Upper lobe of right lung (tissue), 1 donor: ENCODE results near the gene TAMALIN. TPM values are rescaled to one million over a fixed set of nuclear protein-coding genes. Genes with fewer than 3 reads are reported as not detected.

Experiments
- ATAC-seq: fragments of 200-7000 bp; cut with Tn5 transposase; one replicate; pipeline ENCODE4 v1.9.1; 2020; ENCODE audit warnings: mild to moderate bottlenecking, moderate library complexity
- DNase-seq: peaks from one replicate; pipeline ENCODE4 v3.0.0-alpha.2; 2020
- H3K27ac ChIP-seq: fragments of 200-600 bp; one replicate; pipeline ENCODE4 v1.8.0; 2022
- H3K27me3 ChIP-seq: fragments of 200-600 bp; one replicate; pipeline ENCODE4 v1.8.0; 2022; ENCODE audit warnings: mild to moderate bottlenecking
- H3K36me3 ChIP-seq: fragments of 200-600 bp; one replicate; pipeline ENCODE4 v1.8.0; 2022
- H3K4me1 ChIP-seq: fragments of 200-600 bp; one replicate; pipeline ENCODE4 v1.8.0; 2022
- H3K4me3 ChIP-seq: fragments of 200-600 bp; one replicate; pipeline ENCODE4 v1.8.0; 2022; ENCODE audit warnings: mild to moderate bottlenecking
- H3K9me3 ChIP-seq: fragments of 200-600 bp; one replicate; pipeline ENCODE4 v1.8.0; 2022
- CTCF ChIP-seq: fragments of 200-600 bp; IDR thresholded peaks from one replicate; pipeline ENCODE4 v1.8.0; 2022; ENCODE audit warnings: antibody characterized with exemption
- intact Hi-C: fragments of 100-400 bp; cut with DNase I; formaldehyde crosslinking; loops from one replicate; pipeline ENCODE4 v1.11.0; 2022
- total RNA-seq: library from RNA; stranded (reverse); fragmentation: NEBNext Ultra II Directional; extraction: Animal tissue kit (Norgen Biotek cat#: 25700); gene quantifications from one replicate; pipeline ENCODE4 v1.2.1, GENCODE V29; 2021
- donor health status: DM: no; HTN: yes; CAD: no; lungs with severe emphysema.

The TAMALIN gene
- total RNA-seq, 1 donor from 2014 or later = 199 TPM

- intact Hi-C loops = no loop called here
- DNase-seq = peak; percentile 95
- TF ChIP-seq CTCF = peak; percentile 95
- Histone ChIP-seq H3K4me3 (peak overlapping the region; percentile 48), H3K27me3 (no peaks in the 10 kb centered on the region), H3K36me3 (no peaks in the 10 kb centered on the region), H3K4me1 (peaks cover 33% of the 10 kb centered on the region), H3K27ac (peak overlapping the region; percentile 42), H3K9me3 (no peaks in the 10 kb centered on the region)
- ATAC-seq = peak; percentile 84
These were observed 16.6 kb downstream of the TAMALIN start for GRCh38 chr12:52023182-52023975.

- TF ChIP-seq CTCF = no peak
- intact Hi-C loops = no loop called here
- ATAC-seq (no peak), DNase-seq (no peak)
- no peaks in the 10 kb centered on the region for H3K36me3 ChIP-seq
- H3K27ac ChIP-seq = peak overlapping the region; percentile 1
- H3K9me3 ChIP-seq = no peaks in the 10 kb centered on the region
- H3K27me3 ChIP-seq = no peaks in the 10 kb centered on the region
- H3K4me3 ChIP-seq = peak overlapping the region; percentile 48
- peaks cover 33% of the 10 kb centered on the region for H3K4me1 ChIP-seq
These were observed 17.4 kb downstream of the TAMALIN start for GRCh38 chr12:52023976-52024688.

- no peaks in the 10 kb centered on the region for H3K9me3 ChIP-seq
- intact Hi-C loops = loop anchor here (5.0 kb wide), 1 partner anchor 62 kb away; no protein-coding TSS in a partner anchor
- H3K4me1 ChIP-seq = peaks cover 33% of the 10 kb centered on the region
- ATAC-seq (peak; percentile 39), DNase-seq (peak; percentile 68)
- no peak for TF ChIP-seq CTCF
- H3K36me3 ChIP-seq = no peaks in the 10 kb centered on the region
- H3K4me3 ChIP-seq = peak overlapping the region; percentile 48
- no peaks in the 10 kb centered on the region for H3K27me3 ChIP-seq
- H3K27ac ChIP-seq = peak overlapping the region; percentile 77
These were observed 18.1 kb downstream of the TAMALIN start for GRCh38 chr12:52024845-52025230.

- H3K4me1 ChIP-seq = peaks cover 22% of the 10 kb centered on the region
- intact Hi-C loops = loop anchor here (5.0 kb wide), 1 partner anchor 61 kb away; no protein-coding TSS in a partner anchor
- no peak overlapping the region for H3K27ac ChIP-seq
- ATAC-seq (no peak), DNase-seq (no peak)
- no peaks in the 10 kb centered on the region for H3K27me3 ChIP-seq
- TF ChIP-seq CTCF = no peak
- no peaks in the 10 kb centered on the region for H3K9me3 ChIP-seq
- no peaks in the 10 kb centered on the region for H3K36me3 ChIP-seq
- no peak overlapping the region for H3K4me3 ChIP-seq
These were observed 19.5 kb downstream of the TAMALIN start for GRCh38 chr12:52026263-52026662.

GRCh38 chr12:52027085-52027843, 20.5 kb downstream of the TAMALIN start:
- DNase-seq (no peak), ATAC-seq (no peak)
- intact Hi-C loops = loop anchor here (5.0 kb wide), 1 partner anchor 60 kb away; no protein-coding TSS in a partner anchor
- Histone ChIP-seq H3K27me3 (no peaks in the 10 kb centered on the region), H3K9me3 (no peaks in the 10 kb centered on the region), H3K36me3 (no peaks in the 10 kb centered on the region), H3K4me3 (no peak overlapping the region), H3K27ac (no peak overlapping the region), H3K4me1 (peaks cover 25% of the 10 kb centered on the region)
- no peak for TF ChIP-seq CTCF
